ENCODE results near the gene RFPL2.
"Not testable (repeated sequence)": the region's sequence is repeated elsewhere in the genome, so short reads cannot be mapped to it uniquely, and the experiment has no call there.

- not testable (repeated sequence) for TF ChIP-seq EP300 (IDR thresholded peaks at IDR 0.05)
- TF ChIP-seq CTCF (IDR thresholded peaks at IDR 0.05) = peak in 1 of 6 experiments; percentile 23
These were observed 64.2 kb downstream of the RFPL2 start for GRCh38 chr22:32140688-32141087.
